GM21529 (cell line): Measurements from ENCODE around the gene SH3BP5.

ENCODE experiments used
- ATAC-seq: cut with Tn5 transposase; IDR thresholded peaks from one replicate; pipeline ENCODE4 v1.9.1; 2021; ENCODE audit not compliant: unreplicated experiment

SH3BP5 gene

DNA sequence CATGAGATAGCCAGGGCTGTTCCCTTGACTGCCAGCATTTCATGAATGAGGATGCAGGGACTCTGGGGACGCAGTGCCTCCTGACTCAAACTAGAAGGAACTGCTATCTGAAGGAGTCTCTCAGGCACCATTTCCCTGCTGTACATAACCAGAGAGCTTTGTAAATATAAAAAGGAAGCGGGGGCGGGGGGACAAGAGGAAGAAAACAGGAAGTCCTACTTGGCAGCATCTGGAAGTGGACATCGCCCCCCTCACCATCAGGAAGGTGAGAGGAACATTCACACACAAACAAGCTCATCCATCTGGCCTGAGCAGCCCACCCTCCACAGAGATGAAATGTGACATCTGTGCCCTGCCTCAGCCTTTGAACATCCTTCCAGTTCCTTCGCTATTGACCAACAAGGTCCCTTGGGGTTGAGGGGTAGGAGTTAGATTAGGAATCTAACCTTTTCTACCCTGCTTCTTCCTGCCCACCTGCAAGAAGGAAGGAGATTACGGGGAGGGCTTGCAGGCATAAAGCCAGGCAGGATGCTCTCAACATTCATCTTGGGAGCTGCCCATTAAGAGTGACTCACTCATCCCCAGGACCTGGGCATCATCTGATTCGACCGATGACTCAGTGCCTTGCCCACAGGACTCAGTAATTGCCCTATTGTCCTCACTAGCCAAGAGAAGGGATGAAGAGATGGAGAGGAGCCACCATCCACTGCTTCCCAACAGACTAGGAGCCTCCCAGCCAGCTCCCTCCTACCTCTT lies 31.9 kb downstream of the SH3BP5 start:
- ATAC-seq: no peak

GRCh38 chr3:15299036-15299435 lies 33.4 kb downstream of the SH3BP5 start:
- no peak for ATAC-seq

GRCh38 chr3:15298504-15298903 lies 33.9 kb downstream of the SH3BP5 start:
- ATAC-seq: no peak

GRCh38 chr3:15297608-15298350 lies 34.6 kb downstream of the SH3BP5 start:
- ATAC-seq: no peak

DNA sequence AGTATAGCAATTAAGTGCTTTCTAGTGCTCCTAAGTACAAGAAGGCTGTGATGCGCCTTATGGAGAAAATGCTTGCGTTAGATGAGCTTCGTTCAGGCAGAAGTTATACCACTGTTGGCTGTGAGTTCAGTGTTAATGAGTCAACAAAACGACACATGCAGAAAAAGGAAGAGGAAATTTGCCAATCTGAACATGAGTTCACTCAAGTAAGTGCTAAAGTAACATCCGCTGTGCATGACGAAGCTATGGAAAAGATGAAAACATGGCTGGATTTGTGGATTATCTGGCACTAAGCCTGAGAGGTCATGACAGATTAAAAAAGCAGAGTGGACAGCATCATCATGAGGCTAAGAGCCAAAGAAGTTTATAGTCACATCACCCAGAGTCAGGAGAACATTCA lies 36.9 kb downstream of the SH3BP5 start:
- ATAC-seq: no peak

- ATAC-seq: no peak
These were observed 37.5 kb downstream of the SH3BP5 start for GRCh38 chr3:15294929-15295328.

GRCh38 chr3:15292765-15293522 lies 39.4 kb downstream of the SH3BP5 start:
- ATAC-seq: no peak

DNA sequence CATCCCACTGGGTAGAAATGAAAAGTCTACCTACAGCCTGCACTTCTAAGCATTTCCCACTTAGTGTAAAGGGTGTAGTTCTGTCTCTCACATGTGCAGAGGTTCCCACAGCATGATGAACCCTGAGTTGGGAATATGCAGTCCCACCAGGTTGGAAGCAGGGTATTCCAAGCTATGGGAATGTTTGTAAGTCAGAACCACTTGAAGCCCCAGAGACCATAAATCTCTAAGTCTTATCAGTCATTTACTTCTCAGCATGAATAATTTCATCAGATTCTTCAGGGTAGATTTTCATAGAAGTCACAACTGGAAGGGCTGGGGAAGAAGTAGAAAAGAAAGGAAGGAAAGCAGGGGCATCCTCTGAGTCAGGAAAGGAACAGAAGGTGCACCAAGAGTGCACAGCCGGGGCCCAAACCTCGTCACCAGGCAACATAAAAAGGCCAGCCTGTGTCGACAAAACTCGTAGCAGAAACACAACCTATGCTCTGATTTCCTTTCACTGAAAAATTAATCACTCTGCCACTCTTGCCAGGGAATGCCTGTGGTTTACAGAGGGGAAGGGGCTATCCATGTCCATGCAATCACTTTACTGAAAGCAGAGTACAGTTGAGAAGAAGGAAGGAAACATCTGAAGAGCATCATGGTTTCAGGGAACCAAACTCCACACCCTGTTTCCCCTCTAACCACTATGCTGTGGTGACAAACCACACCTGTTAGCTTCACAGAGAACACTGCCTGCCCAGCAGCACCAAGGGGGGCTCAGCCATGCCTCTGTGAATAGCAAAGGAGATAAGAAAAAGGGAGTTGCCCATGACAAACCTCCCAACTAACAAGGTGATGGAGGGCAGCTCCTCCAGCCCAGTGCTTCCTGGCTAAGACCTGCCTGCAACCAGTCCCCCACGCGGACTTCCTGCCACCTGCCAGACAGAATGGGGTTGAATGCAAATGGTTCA lies 40.5 kb downstream of the SH3BP5 start:
- peak; percentile 92 for ATAC-seq

DNA sequence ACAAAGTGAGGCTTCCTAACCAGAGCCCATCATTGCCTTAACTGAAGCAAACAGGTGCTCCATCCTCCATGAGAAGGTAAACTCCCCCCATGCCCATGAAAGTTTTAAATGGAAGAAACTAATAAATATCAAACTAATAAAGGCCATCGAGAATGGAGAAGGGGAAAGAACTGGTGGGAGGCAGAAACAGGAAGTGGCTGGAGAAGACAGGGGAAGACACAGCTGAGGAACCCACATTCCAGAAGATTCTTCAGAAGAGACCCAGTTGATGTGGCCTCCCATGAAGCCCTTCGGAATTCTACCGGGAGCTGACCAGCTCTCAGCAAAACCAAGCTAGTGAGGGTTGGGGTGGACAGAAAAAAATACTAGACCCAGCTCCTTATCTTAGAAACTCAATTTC lies 41.6 kb downstream of the SH3BP5 start:
- ATAC-seq: no peak

GRCh38 chr3:15289661-15290060 lies 42.7 kb downstream of the SH3BP5 start:
- no peak for ATAC-seq

- ATAC-seq: no peak
These were observed 43.9 kb downstream of the SH3BP5 start for GRCh38 chr3:15288331-15289035.

GRCh38 chr3:15287565-15288330 lies 44.6 kb downstream of the SH3BP5 start:
- no peak for ATAC-seq

- no peak for ATAC-seq
These were observed 46.4 kb downstream of the SH3BP5 start for GRCh38 chr3:15286022-15286421.

DNA sequence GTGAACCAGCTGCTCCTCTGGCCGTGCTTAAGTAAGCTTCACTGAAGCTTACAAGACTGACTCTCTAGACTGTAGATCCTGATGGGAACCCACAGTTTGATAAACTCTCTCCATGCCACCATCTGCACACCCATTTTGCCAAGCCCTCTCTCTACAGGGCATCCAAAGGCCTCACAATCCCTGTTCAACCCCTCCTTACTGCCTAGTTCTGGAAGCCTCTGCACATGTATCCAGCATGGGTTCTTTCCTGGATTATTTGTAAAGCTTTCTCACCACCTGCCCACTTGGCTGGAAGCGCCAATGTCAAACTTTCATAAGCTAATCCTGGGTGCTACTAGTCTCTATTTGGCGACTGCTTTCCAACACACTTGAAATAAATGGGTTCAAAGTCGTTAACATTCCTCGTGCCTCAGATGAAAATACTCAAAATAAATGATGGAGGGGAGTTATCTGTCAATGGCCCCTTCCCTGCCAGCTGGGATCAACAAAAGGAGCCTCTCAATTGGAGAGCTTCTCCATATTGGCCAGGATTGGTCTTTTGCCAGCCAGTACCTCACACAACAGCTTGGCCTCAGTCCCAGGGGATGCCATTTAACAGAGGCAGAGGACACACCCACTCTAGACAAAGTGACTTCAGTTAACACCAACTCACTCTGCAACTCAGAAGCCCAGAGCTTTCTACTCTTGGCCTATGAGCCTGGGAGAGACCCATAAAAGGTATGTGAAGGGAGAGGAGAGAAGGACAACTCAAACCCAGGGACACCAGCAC lies 48.1 kb downstream of the SH3BP5 start:
- no peak for ATAC-seq

DNA sequence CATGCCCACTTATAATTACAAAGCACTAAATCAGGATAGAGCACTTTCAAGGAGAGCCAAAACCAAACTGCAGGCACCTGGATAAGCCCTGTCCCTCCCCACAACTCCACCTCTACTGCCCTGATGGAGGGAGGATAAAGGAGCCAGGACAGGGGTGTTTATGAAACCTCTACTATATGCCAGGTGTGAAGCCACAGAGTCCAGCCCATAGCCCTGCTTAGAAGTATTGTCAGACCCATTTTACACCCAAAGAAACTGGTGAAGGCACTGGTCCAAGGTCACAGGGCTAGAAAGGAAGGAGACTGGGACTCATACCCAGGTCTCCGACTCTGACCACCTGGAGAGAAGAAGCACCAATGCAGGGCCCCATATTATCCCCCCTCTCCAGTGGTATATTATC lies 48.7 kb downstream of the SH3BP5 start:
- no peak for ATAC-seq

DNA sequence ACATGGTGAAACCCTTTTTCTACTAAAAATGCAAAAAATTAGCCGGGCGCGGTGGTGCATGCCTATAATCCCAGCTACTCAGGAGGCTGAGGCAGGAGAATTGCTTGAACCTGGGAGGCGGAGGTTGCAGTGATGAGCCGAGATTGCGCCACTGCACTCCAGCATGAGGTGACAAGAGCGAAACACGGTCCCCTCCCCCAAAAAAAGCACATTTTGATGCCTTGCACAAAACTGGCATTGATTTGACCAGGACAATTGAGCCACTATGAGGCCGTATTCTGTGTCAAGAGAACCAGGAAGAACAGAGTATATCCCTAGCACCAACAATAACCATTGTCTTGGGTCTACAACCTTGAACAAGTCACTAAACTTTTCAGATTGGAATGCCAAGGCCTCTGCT lies 50.6 kb downstream of the SH3BP5 start:
- ATAC-seq: no peak

DNA sequence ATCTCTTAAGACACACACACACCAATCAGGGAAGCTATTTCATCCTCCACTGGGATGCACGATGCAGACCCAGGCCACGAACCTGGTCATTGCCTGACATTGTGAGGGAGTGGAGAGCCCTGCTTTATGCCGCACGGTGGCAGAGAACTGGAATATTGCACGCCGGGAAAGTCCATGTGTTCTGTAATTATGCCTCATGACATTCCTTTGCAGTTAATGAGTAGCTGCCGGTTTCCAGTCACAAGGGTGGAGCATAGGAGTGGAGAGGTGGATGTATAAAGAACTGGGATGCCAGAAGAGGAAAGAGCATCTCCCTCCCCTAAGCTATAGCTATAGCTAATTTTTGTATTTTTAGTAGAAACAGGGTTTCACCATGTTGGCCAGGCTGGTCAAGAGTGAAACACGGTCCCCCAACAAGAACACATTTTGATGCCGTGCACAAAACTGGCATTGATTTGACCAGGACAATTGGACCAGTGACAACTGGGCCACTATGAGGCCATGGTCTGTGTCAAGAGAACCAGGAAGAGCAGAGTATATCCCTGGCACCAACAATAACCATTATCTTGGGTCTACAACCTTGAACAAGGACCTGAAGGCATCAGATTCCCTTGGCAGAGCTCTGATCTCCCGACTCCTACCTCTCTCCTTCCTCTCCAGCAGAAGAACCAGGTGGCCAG lies 51.4 kb downstream of the SH3BP5 start:
- ATAC-seq: no peak
